COR-L47 (cell line): ENCODE results near the gene OR5C1.
"Not testable (repeated sequence)": the region's sequence is repeated elsewhere in the genome, so short reads cannot be mapped to it uniquely, and the experiment has no call there.

Experiments
- DNase-seq: peaks from one replicate; lab custom pipeline; 2025; lab: John Stamatoyannopoulos, UW

Gene OR5C1

DNA sequence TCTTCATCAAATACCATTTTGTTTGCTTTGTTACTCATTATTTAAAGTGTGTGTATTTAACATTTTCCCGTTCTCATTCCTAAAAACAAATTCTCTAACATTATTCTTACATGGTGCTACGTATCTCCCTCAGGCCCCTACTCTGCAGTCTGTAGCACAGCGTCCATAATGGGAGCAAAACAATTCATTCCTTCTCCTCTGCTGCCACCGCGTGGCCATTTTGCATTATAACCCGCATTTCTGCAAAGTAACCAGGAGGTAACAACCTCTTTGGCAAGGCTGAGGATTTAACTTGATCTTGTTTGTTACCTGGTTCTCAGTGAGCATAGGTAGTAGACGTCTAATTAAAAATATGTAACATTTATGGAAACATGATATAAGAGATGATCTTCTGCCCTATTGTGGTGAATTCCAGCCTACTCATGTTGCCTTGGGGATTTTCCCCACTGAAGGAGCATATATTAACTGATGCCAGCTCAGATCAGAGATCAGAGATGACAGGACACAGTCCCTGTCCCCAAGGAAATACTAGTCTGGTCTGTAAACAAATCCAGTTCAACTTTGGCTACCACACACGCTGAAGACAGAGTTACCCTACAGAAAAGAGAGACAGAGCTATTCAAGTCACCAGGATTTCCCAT, 21.7 kb downstream of the OR5C1 start:
- peak; percentile 80 for DNase-seq

DNA sequence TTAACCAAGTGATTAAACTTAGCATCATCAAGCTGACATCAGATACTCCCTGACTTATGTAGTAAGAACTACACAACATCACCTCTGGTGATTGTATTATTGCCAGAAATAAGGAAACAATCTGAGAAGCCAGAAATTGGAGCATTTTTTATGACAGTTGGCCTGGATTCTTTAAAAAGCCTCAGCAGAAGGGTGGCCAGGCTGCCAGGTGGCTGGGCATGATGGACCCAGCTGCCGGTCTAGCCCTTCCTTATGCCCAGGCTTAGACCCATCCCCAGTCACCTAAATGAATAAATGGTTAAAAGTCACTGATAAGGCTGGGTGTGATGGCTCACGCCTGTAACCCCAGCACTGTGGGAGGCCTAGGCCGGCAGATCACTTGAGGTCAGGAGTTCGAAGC, 24.0 kb downstream of the OR5C1 start:
- no peak for DNase-seq

DNA sequence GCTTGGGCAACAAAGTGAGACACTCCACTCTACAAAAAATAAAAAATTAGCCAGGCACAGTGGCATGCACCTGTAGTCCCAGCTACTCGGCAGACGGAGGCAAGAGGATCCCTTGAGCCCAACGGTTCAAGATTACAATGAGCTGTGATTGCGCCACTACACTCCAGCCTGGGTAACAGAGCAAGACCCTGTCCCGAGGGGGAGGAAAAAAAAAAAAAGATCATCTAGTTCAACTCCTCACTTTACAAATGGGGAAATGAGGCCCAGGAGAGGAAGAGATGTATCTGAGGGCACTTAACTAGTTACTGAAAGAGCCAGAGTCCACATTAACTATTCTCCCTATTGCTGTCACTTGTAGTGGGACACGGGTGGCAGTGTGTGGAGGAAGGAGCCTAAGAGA, 25.8 kb downstream of the OR5C1 start:
- no peak for DNase-seq

DNA sequence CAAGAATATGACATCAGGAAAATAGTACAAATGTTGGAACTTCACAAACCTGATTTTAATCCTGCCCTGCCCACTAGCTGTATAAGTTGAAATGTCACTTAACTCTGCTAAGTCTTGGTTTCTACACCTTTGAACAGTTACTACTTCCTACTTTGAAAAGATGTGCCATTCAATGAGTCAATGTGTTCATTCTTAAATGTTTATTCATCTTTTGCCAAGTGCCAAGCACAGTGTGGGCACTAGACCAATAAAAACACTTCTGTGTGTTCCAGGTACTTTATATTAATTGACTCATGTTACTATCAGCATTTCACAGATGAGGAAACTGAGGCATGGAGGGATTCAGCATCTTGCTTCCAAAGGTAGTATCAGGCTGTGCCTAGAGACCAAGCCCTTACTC, 26.8 kb downstream of the OR5C1 start:
- no peak for DNase-seq

- no peak for DNase-seq
Measured at GRCh38 chr9:122816163-122816867, 27.6 kb downstream of the OR5C1 start.

- no peak for DNase-seq
Measured at GRCh38 chr9:122819326-122819725, 30.6 kb downstream of the OR5C1 start.

DNA sequence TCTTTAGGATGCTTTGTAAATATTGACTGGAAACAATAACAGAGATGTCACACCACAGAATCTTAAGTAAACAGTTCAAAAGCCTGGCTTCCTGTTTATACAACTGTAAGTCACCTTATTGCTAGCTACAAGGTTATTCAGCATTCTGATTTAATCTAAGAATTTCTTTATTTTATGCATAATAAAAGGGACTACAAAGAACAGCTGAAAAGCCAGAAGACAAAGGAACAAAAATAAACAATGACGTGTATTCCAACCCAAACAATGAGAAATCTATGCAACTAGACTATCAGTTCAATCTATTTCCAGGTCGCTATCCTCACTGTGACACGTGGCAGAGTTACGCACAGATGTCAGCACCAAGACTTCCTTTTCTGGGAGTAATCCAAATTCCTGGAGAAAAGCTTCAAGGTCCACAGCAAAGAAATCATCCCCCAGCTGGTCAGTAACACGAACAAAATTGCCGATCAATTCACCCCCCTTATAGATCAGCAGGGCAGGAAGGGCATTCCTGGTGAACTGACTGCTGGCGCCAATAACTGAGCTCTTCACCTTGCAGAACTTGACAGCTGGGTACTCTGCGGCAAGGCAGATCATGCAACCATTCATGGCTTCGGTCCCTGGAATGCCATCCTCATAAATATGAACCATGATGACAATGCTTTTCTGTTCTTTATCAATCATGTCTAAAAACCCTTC, 31.2 kb downstream of the OR5C1 start:
- no peak for DNase-seq

DNA sequence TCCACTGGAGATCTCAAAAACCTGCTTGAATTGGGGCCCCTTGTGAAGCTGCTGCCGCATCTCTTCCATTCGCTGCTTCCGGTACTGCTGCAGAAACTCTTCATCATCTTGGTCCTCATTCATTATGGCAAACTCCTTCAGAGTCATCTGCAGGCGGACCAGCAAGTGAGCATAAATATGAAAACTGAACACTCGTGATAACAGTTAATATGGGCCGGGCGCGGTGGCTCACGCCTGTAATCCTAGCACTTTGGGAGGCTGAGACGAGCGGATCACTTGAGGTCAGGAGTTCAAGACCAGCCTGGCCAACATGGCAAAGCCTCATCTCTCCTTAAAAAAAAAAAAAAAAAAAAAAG, 31.7 kb downstream of the OR5C1 start:
- DNase-seq = no peak

DNA sequence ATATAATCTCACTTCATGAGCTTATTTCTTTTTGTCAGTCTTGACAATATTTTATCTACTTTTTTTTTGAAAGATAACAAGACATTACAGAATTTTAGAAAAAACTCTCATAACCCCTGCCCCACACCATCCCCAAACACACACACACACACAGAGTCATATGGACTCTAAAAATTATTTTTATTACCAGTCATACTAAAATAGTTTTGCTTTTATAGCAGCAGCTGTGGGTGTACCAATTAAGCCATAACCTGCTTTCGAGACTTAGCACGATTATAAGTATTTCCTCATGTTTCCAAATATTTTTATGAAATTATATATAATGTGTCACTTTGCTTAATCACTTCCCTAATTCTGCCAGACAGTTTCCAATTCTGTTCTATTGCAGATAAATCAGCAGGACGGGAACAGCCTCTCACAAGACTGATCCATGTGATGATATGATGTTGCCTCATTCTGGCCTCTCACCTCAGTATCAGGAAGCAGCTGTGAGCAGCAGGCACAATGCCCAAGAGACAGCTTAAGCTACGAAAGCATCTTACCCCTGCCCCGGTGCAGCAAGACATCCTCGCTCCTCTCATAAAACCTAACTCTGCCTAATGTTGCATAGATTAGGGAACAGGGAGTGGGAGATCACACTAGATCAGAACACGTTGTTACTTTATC, 32.7 kb downstream of the OR5C1 start:
- DNase-seq = no peak

DNA sequence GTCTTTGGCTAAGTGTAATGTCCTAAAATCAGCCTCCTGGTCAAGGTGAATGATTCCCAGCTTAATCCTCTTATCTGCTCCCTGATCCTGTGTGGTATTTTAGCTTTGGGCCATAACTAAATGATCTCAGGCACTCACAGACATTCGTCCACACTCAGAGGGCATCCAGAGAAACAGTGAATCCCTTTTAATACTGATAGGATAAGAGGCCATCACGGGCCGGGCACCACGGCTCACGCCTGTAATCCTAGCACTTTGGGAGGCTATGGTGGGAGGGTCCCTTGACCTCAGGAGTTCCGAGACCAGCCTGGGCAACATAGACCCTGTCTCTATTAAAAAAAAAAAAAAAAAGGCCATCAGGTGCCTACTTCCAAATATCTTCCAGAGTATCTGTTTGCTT, 33.3 kb downstream of the OR5C1 start:
- DNase-seq = no peak

- no peak for DNase-seq
Measured at GRCh38 chr9:122822938-122823337, 34.2 kb downstream of the OR5C1 start.

DNA sequence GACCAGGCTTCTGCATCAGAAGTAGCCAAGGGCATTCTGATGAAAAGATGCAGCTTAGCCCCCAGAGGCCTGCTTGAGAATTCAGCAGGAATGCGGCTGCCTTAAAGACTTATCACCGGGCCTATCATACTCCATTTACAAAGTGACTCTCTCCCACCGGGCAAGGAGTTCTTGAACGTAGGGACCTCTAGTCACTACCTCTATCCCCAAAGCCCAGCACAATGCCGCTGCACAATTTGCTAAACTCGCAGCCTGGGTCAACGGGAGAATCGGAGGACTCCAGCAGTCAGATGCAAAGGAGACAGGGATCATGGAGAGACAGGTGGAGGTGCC, 39.0 kb downstream of the OR5C1 start:
- no peak for DNase-seq

GRCh38 chr9:122828965-122829284, 40.2 kb downstream of the OR5C1 start:
- DNase-seq = not testable (repeated sequence)

DNA sequence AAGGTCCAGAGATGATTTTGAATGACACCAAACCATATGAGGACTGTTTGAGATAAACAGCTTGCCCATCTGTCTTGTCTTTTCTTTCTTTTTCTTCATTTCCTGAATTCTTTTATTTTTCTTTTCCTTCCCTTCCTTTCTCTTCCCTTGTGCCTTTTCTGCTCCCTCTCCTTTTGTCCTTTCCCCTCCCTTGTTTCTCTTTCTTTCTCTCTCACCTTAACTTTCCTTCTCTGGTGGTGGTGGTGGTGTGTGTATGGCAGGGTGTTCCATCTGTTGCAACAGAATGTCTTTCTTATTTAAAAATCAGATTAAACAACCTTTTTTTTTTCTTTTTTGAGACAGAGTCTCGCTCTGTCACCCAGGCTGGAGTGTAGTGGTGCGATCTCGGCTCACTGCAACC, 43.5 kb downstream of the OR5C1 start:
- DNase-seq = no peak

- no peak for DNase-seq
Measured at GRCh38 chr9:122835313-122835731, 46.6 kb downstream of the OR5C1 start.

DNA sequence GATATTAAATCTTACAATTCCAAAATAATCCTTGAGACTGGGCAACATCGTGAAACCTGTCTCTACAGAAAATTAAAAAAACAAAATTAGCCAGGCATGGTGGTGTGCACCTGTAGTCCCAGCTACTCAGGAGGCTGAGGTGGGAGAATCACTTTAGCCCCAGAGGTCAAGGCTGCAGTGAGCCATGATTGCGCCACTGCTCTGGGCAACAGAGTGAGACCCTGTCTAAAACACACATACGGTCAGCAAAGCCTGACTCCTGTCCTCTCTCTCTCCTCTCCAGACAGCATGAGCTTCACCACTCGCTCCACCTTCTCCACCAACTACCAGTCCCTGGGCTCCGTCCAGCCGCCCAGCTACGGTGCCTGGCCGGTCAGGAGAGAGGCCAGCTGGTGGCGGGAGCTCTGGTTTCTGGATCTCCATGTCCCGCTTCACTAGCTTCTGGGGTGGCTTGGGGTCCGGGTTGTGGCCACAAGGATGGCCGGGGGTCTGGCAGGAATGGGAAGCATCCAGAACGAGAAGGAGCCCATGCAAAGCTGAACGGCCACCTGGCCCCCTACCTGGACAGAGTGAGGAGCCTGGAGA, 48.6 kb downstream of the OR5C1 start:
- no peak for DNase-seq

DNA sequence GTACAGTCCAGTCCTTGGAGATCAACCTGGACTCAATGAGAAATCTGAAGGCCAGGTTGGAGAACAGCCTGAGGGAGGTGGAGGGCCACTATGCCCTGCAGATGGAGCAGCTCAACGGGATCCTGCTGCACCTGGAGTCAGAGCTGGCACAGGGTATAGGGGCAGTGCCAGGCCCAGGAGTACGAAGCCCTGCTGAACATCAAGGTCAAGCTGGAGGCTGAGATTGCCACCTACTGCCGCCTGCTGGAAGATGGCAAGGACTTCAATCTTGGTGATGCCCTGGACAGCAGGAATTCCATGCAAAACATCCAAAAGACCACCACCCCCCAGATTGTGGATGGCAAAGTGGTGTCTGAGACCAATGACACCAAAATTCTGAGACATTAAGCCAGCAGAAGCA, 49.7 kb downstream of the OR5C1 start:
- not testable (repeated sequence) for DNase-seq
